PC-3 (cell line): ENCODE data around the gene ATP23.

Experiments used
- EZH2 ChIP-seq: fragments of 300-600 bp; sonication (generic); IDR thresholded peaks from one replicate; pipeline ENCODE4 v1.6.1; 2017; ENCODE audit warnings: antibody characterized with exemption, mild to moderate bottlenecking, low read length; ENCODE audit not compliant: unreplicated experiment
- EZH2phosphoT487 ChIP-seq: fragments of 300-600 bp; sonication (generic); IDR thresholded peaks from 2 replicates; pipeline ENCODE4 v1.6.1; 2018; ENCODE audit warnings: mild to moderate bottlenecking, antibody characterized with exemption, low read length, borderline replicate concordance
- TF ChIP-seq, protein P1 (sequence below): fragments of 300-600 bp; sonication (generic); conservative IDR thresholded peaks from 2 replicates; pipeline ENCODE4 v1.5.1; 2017; ENCODE audit warnings: antibody characterized with exemption, low read depth, mild to moderate bottlenecking, low read length

DNA sequence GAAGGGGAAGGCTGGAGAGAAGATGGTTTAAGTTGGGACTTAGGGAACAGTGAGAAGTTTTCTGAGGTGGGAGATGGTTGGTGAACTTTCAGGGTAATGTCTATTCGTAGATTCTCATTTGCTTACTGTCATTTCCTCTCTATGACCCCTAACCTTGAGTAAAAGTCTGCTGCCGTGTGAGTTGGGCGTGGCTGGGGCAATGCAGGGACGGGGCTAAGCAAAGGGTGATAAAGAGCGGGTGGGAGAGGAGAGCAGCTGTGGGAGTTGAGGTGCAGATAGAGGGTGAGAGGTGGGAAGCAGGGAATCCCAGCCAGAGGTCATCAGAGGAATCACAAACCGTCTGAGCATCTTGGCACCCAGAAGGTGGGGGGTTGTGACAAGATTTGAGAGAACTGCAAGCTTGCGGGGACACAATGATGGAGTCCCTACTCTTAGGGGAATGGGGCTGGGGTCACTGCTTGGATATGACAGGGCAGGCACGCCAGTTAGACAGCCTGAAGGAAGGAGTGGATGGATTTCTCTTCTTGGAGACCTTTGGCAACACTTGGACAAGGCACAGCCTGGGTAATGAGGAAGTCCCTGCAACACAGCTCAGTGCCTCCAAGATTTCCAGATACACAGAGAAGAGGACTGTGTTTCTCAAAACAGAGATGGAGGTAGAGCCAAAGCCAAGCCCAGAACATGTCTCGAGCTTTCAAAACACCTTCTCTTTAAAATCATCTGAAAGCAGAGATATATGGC lies 49.0 kb upstream of the ATP23 start:
- TF ChIP-seq, protein P1, sequence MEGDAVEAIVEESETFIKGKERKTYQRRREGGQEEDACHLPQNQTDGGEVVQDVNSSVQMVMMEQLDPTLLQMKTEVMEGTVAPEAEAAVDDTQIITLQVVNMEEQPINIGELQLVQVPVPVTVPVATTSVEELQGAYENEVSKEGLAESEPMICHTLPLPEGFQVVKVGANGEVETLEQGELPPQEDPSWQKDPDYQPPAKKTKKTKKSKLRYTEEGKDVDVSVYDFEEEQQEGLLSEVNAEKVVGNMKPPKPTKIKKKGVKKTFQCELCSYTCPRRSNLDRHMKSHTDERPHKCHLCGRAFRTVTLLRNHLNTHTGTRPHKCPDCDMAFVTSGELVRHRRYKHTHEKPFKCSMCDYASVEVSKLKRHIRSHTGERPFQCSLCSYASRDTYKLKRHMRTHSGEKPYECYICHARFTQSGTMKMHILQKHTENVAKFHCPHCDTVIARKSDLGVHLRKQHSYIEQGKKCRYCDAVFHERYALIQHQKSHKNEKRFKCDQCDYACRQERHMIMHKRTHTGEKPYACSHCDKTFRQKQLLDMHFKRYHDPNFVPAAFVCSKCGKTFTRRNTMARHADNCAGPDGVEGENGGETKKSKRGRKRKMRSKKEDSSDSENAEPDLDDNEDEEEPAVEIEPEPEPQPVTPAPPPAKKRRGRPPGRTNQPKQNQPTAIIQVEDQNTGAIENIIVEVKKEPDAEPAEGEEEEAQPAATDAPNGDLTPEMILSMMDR, result no peak
- TF ChIP-seq EZH2phosphoT487, result no peak
- no peak for TF ChIP-seq EZH2
